Fibroblast of upper back skin (primary cell): ENCODE measurements around the gene NPHS1.
"Not testable (repeated sequence)": the region's sequence is repeated elsewhere in the genome, so short reads cannot be mapped to it uniquely, and the experiment has no call there.

Source experiments
- DNase-seq: peaks from one replicate; pipeline ENCODE4 v3.0.0-alpha.2; 2013

Gene NPHS1

GRCh38 chr19:35811317-35812219, 40.7 kb downstream of the NPHS1 start:
- DNase-seq: no peak

- DNase-seq: no peak
Measured at GRCh38 chr19:35807633-35808032, 44.7 kb downstream of the NPHS1 start.

DNA sequence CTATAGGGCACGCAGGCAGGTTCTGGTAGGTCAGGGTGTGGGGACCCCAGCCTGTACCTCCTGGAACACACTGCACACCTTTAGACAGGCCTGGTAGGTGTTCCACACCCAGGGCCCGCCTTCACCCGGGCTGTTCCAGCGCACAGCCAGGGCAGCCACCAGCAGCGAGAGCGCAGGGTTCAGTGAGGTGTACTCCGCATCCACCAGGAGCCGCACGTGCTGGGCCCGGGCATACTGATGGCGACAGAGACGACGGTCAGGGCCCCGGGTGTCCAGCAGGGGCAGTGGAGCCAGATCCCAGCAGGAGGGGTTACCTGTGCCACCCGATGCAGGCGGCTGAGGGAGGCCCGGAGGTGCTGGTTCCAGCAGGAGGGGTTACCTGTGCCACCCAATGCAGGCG, 45.7 kb downstream of the NPHS1 start:
- no peak for DNase-seq

- DNase-seq: no peak
Measured at GRCh38 chr19:35805526-35806102, 46.7 kb downstream of the NPHS1 start.

GRCh38 chr19:35801828-35802227, 50.5 kb downstream of the NPHS1 start:
- no peak for DNase-seq

GRCh38 chr19:35797663-35798062, 54.6 kb downstream of the NPHS1 start:
- no peak for DNase-seq

- no peak for DNase-seq
Measured at GRCh38 chr19:35796645-35797542, 55.4 kb downstream of the NPHS1 start.

- not testable (repeated sequence) for DNase-seq
Measured at GRCh38 chr19:35795564-35795963, 56.7 kb downstream of the NPHS1 start.

GRCh38 chr19:35793381-35794165, 58.7 kb downstream of the NPHS1 start:
- no peak for DNase-seq

- no peak for DNase-seq
Measured at GRCh38 chr19:35792888-35793287, 59.4 kb downstream of the NPHS1 start.

DNA sequence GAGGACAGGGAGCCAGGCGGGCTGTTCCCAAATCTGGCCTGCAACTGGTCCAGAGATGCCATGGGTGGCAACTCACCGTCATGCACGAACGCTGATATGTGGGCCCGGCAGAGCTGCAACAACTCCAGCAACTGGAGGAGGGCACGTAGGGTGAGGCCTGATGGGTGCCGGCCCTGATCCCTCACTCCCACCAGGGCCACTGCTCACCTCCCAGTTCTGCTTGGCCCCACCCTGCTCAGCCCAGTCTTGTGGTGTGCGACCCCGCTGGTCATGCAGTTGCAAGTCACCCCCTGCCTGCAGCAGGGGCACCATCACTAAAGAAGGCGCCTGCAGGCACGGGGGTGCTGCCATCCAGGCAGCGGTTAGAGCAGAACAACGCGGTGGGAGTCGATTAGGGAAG, 60.0 kb downstream of the NPHS1 start:
- no peak for DNase-seq

GRCh38 chr19:35791814-35792279, 60.5 kb downstream of the NPHS1 start:
- no peak for DNase-seq

GRCh38 chr19:35790981-35791813, 61.1 kb downstream of the NPHS1 start:
- no peak for DNase-seq

- DNase-seq: no peak
Measured at GRCh38 chr19:35789978-35790944, 62.0 kb downstream of the NPHS1 start.

DNA sequence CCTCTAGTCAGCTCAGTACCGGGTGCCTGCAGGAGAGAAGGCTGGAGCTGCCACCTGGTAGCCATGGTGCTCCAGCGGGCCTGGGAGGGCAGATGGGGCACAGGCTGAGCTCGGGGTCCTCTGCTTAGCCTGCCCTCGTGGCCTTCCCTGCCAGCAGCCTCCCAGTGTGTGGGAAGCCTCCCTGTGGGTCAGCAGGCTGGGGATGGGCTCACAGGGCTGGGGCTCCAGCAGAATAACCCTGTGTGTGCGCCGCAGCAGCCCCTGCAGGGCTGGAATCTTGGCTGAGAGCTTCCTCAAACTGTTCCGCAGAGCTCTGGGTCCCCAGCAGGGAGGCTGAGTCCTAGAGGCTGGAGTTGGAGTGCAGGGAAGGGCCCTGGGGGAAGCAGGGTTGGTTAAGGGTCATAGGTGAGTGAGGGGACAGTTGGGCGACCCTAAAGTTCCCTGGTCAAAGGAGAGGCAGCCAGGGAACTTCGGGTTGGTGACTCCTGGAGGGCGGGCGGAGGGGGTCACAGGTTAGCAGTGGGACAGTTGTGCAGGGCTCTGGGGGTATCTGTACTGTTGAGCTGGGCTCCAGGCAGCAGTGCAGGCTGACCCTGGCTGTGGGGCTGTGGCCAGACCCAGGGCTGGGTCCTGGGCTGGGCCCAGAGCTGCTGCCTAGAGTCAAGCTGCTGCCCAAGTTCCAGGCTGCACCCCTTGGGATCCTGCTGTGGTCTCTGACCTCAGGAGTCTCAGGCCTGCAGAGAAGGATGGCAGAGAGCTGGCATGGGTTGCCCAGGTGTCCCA, 62.9 kb downstream of the NPHS1 start:
- no peak for DNase-seq

- DNase-seq: no peak
Measured at GRCh38 chr19:35788205-35788960, 63.9 kb downstream of the NPHS1 start.

GRCh38 chr19:35787227-35787799, 65.0 kb downstream of the NPHS1 start:
- DNase-seq: no peak
